SK-N-MC (cell line): Measurements from ENCODE around the gene TSC2.

Experiments used
- DNase-seq: peaks from one replicate; pipeline ENCODE4 v3.0.0-alpha.2; 2011; ENCODE audit warnings: low read depth, low spot score
- H3K27ac ChIP-seq: fragments of 200-600 bp; sonication (generic); 2 replicates; pipeline ENCODE4 v1.5.1; 2016; ENCODE audit warnings: mixed run types
- H3K36me3 ChIP-seq: fragments of 200-600 bp; sonication (generic); 2 replicates; pipeline ENCODE4 v1.6.1; 2017; ENCODE audit warnings: antibody characterized with exemption, low read length, mixed read lengths; ENCODE audit not compliant: insufficient read depth
- H3K4me3 ChIP-seq: fragments of 200-600 bp; sonication (generic); 2 replicates; pipeline ENCODE4 v1.5.1; 2016
- H3K9ac ChIP-seq: fragments of 200-600 bp; sonication (generic); 2 replicates; pipeline ENCODE4 v1.8.0; 2017; ENCODE audit warnings: mixed run types, mixed read lengths; ENCODE audit not compliant: insufficient read length
- H3K9me3 ChIP-seq: fragments of 200-600 bp; sonication (generic); 2 replicates; pipeline ENCODE4 v1.6.1; 2017; ENCODE audit warnings: low read depth, mild to moderate bottlenecking, antibody characterized with exemption, low read length, moderate library complexity, mixed read lengths
- EZH2 ChIP-seq: fragments of 200-600 bp; sonication (generic); IDR thresholded peaks from one replicate; pipeline ENCODE4 v1.6.1; 2017; ENCODE audit warnings: antibody characterized with exemption
- FOXP2 ChIP-seq: optimal IDR thresholded peaks from 2 replicates; pipeline ENCODE3; 2011; ENCODE audit warnings: mild to moderate bottlenecking, moderate library complexity; ENCODE audit not compliant: insufficient read depth; ENCODE audit errors: extremely low read length, control extremely low read depth
- POLR2AphosphoS5 ChIP-seq: IDR thresholded peaks from 2 replicates; pipeline ENCODE4 v1.6.1; 2012; ENCODE audit warnings: mild to moderate bottlenecking, low read depth, low read length, borderline replicate concordance

TSC2 gene

GRCh38 chr16:2085669-2086068 lies 37.9 kb downstream of the TSC2 start:
- no peak overlapping the region for H3K9ac ChIP-seq
- no peak for DNase-seq
- H3K9me3 ChIP-seq = no peaks in the 10 kb centered on the region
- no peak overlapping the region for H3K4me3 ChIP-seq
- H3K27ac ChIP-seq = no peak overlapping the region
- peaks cover 6% of the 10 kb centered on the region; the same call in 1 of the 2 replicates for H3K36me3 ChIP-seq
- TF ChIP-seq EZH2 (no peak), FOXP2 (no peak)

DNA sequence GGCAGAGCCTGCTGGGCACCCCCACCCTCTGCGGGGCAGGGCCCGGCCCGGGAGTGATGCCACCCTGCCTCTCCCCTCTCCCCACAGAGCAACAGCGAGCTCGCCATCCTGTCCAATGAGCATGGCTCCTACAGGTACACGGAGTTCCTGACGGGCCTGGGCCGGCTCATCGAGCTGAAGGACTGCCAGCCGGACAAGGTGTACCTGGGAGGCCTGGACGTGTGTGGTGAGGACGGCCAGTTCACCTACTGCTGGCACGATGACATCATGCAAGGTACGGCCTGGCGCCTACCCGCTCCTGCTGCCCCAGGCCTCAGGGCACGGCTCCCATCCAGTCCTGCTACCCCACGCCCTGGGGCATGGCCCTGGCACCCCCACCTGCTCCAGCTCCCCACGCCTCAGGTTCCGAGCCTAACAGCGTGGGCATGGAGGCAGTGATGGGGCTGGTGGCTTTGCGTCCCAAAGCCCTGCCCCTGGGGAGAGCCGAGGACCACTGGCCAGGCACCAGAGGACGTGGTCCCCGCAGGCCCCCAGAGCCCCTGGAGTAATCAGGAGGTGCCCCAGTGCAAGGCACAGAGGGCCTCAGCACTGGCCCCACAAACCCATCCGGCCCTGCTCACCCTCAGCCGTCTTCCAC lies 38.4 kb downstream of the TSC2 start:
- Histone ChIP-seq H3K4me3 (no peak overlapping the region), H3K36me3 (peaks cover 6% of the 10 kb centered on the region; the same call in 1 of the 2 replicates), H3K27ac (no peak overlapping the region), H3K9ac (no peak overlapping the region), H3K9me3 (no peaks in the 10 kb centered on the region)
- no peak for TF ChIP-seq POLR2AphosphoS5
- no peak for TF ChIP-seq EZH2
- TF ChIP-seq FOXP2 = no peak
- no peak for DNase-seq

GRCh38 chr16:2086812-2087747 lies 39.3 kb downstream of the TSC2 start:
- DNase-seq = no peak
- no peak for TF ChIP-seq FOXP2
- TF ChIP-seq EZH2 = no peak
- no peak for TF ChIP-seq POLR2AphosphoS5
- Histone ChIP-seq H3K36me3 (peaks cover 6% of the 10 kb centered on the region; the same call in 1 of the 2 replicates), H3K4me3 (no peak overlapping the region), H3K9me3 (no peaks in the 10 kb centered on the region), H3K27ac (no peak overlapping the region), H3K9ac (no peak overlapping the region)

GRCh38 chr16:2087748-2088631 lies 40.2 kb downstream of the TSC2 start:
- 0 out of 2 replicates have a peak overlapping the region, but pooled peaks have one; percentile 19 for H3K27ac ChIP-seq
- no peak for DNase-seq
- no peak overlapping the region for H3K4me3 ChIP-seq
- TF ChIP-seq POLR2AphosphoS5 = no peak
- no peak for TF ChIP-seq EZH2
- TF ChIP-seq FOXP2 = no peak
- no peak overlapping the region for H3K9ac ChIP-seq
- H3K9me3 ChIP-seq = no peaks in the 10 kb centered on the region
- H3K36me3 ChIP-seq = peaks cover 6% of the 10 kb centered on the region; the same call in 1 of the 2 replicates

GRCh38 chr16:2088759-2089358 lies 41.1 kb downstream of the TSC2 start:
- H3K9me3 ChIP-seq = no peaks in the 10 kb centered on the region
- peaks cover 6% of the 10 kb centered on the region; the same call in 1 of the 2 replicates for H3K36me3 ChIP-seq
- H3K9ac ChIP-seq = no peak overlapping the region
- TF ChIP-seq EZH2 (no peak), FOXP2 (no peak), POLR2AphosphoS5 (no peak; the same call in 1 of the 2 replicates)
- no peak for DNase-seq
- H3K27ac ChIP-seq = 0 out of 2 replicates have a peak overlapping the region, but pooled peaks have one; percentile 19
- no peak overlapping the region for H3K4me3 ChIP-seq

- Histone ChIP-seq H3K36me3 (peaks cover 6% of the 10 kb centered on the region; the same call in 1 of the 2 replicates), H3K27ac (no peak overlapping the region), H3K9me3 (no peaks in the 10 kb centered on the region), H3K9ac (no peak overlapping the region), H3K4me3 (no peak overlapping the region)
- TF ChIP-seq FOXP2 (no peak), EZH2 (no peak), POLR2AphosphoS5 (no peak)
- DNase-seq = no peak
Measured at GRCh38 chr16:2089706-2090480, 42.1 kb downstream of the TSC2 start.

- H3K4me3 ChIP-seq = no peak overlapping the region
- no peak overlapping the region for H3K9ac ChIP-seq
- no peak for TF ChIP-seq FOXP2
- no peak for TF ChIP-seq POLR2AphosphoS5
- no peak for TF ChIP-seq EZH2
- no peak overlapping the region for H3K27ac ChIP-seq
- peaks cover 6% of the 10 kb centered on the region; the same call in 1 of the 2 replicates for H3K36me3 ChIP-seq
- DNase-seq = no peak
- H3K9me3 ChIP-seq = no peaks in the 10 kb centered on the region
Measured at GRCh38 chr16:2090481-2090776, 42.6 kb downstream of the TSC2 start.
